ENCODE results near the gene IL20RA.

IL20RA gene

GRCh38 chr6:137019476-137020272 is 25.1 kb downstream of the IL20RA start:
- in situ Hi-C loops (cut with MboI; ENCODE audit: low pct_unique_long_range_greater_than_20kb, low sequenced_read_pairs, unreplicated experiment) = no loop called here
- TF ChIP-seq, protein P1, sequence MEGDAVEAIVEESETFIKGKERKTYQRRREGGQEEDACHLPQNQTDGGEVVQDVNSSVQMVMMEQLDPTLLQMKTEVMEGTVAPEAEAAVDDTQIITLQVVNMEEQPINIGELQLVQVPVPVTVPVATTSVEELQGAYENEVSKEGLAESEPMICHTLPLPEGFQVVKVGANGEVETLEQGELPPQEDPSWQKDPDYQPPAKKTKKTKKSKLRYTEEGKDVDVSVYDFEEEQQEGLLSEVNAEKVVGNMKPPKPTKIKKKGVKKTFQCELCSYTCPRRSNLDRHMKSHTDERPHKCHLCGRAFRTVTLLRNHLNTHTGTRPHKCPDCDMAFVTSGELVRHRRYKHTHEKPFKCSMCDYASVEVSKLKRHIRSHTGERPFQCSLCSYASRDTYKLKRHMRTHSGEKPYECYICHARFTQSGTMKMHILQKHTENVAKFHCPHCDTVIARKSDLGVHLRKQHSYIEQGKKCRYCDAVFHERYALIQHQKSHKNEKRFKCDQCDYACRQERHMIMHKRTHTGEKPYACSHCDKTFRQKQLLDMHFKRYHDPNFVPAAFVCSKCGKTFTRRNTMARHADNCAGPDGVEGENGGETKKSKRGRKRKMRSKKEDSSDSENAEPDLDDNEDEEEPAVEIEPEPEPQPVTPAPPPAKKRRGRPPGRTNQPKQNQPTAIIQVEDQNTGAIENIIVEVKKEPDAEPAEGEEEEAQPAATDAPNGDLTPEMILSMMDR (IDR thresholded peaks at IDR 0.05; ENCODE audit: extremely low read depth, insufficient read depth, missing control alignments) = no peak
- DNase-seq (ENCODE audit: low spot score) = no peak

- TF ChIP-seq, protein P1 (IDR thresholded peaks at IDR 0.05; ENCODE audit: extremely low read depth, insufficient read depth, missing control alignments) = no peak
- in situ Hi-C loops (cut with MboI; ENCODE audit: low pct_unique_long_range_greater_than_20kb, low sequenced_read_pairs, unreplicated experiment) = no loop called here
- DNase-seq (ENCODE audit: low spot score) = no peak
These were observed 27.7 kb downstream of the IL20RA start for GRCh38 chr6:137017081-137017480.

GRCh38 chr6:137016356-137016755 is 28.4 kb downstream of the IL20RA start:
- in situ Hi-C loops (cut with MboI; ENCODE audit: low pct_unique_long_range_greater_than_20kb, low sequenced_read_pairs, unreplicated experiment) = no loop called here
- no peak for DNase-seq (ENCODE audit: low spot score)
- TF ChIP-seq, protein P1 (IDR thresholded peaks at IDR 0.05; ENCODE audit: extremely low read depth, insufficient read depth, missing control alignments) = no peak

DNA sequence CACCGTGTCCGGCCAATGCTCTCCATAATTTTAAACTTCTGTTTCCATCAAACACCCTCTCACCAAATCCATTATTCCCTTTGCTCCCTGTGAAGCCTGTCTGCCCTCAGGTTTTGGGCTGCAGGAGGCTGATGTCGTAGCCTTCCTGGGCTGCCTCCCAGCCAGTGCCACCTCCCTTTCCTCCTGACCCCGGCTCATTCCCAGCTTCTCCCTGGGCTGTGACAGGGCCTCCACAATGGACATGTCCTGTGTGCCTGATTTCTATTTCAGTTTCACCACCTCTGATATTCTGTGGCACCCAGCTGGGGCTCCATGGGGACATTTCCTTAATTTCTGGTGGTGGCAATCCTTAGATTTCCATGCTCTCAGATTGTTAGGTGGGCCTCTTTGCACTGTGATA is 28.8 kb downstream of the IL20RA start:
- no peak for DNase-seq (ENCODE audit: low spot score)
- in situ Hi-C loops (cut with MboI; ENCODE audit: low pct_unique_long_range_greater_than_20kb, low sequenced_read_pairs, unreplicated experiment) = no loop called here
- TF ChIP-seq, protein P1 (IDR thresholded peaks at IDR 0.05; ENCODE audit: extremely low read depth, insufficient read depth, missing control alignments) = no peak

- no peak for DNase-seq (ENCODE audit: low spot score)
- TF ChIP-seq, protein P1 (IDR thresholded peaks at IDR 0.05; ENCODE audit: extremely low read depth, insufficient read depth, missing control alignments) = peak; percentile 26
- in situ Hi-C loops (cut with MboI; ENCODE audit: low pct_unique_long_range_greater_than_20kb, low sequenced_read_pairs, unreplicated experiment) = no loop called here
These were observed 30.8 kb downstream of the IL20RA start for GRCh38 chr6:137013738-137014602.

- in situ Hi-C loops (cut with MboI; ENCODE audit: low pct_unique_long_range_greater_than_20kb, low sequenced_read_pairs, unreplicated experiment) = no loop called here
- DNase-seq (ENCODE audit: low spot score) = no peak
- TF ChIP-seq, protein P1 (IDR thresholded peaks at IDR 0.05; ENCODE audit: extremely low read depth, insufficient read depth, missing control alignments) = no peak
These were observed 31.7 kb downstream of the IL20RA start for GRCh38 chr6:137013031-137013430.
